Measurements from ENCODE around the gene RREB1.

DNA sequence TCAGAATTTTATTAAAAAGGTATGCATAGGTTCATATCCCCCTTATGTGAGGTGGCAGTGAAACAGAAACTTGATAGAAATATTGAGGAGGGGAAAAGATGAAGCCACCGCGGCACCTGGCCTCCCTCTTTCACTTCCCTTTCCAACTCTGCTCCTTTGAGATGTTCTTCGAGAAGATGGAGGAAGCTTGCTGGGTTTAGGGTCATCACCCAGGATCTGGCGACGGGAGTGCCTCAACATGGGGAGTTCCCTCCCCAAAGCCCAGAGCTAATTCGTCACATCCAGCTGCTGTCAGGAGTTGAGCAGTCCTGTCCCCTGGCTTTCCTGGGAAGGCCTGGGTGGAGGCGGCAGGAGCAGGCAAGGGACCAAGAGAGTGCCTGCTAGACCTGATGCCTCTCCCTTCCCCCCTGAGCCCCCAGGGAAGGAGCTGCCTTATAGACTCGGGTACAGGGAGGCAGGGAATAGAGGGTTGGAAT lies 29.1 kb downstream of the RREB1 start:
- no peak for TF ChIP-seq EZH2 (IDR thresholded peaks at IDR 0.05; ENCODE audit: borderline replicate concordance, low read depth, low read length, poor library complexity, severe bottlenecking)
- TF ChIP-seq, protein P1, sequence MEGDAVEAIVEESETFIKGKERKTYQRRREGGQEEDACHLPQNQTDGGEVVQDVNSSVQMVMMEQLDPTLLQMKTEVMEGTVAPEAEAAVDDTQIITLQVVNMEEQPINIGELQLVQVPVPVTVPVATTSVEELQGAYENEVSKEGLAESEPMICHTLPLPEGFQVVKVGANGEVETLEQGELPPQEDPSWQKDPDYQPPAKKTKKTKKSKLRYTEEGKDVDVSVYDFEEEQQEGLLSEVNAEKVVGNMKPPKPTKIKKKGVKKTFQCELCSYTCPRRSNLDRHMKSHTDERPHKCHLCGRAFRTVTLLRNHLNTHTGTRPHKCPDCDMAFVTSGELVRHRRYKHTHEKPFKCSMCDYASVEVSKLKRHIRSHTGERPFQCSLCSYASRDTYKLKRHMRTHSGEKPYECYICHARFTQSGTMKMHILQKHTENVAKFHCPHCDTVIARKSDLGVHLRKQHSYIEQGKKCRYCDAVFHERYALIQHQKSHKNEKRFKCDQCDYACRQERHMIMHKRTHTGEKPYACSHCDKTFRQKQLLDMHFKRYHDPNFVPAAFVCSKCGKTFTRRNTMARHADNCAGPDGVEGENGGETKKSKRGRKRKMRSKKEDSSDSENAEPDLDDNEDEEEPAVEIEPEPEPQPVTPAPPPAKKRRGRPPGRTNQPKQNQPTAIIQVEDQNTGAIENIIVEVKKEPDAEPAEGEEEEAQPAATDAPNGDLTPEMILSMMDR (conservative IDR thresholded peaks at IDR 0.05; ENCODE audit: low read depth, low read length): no peak
